GM12875 (cell line): Measurements from ENCODE around the gene FRG2B.
"Not testable (repeated sequence)": the region's sequence is repeated elsewhere in the genome, so short reads cannot be mapped to it uniquely, and the experiment has no call there.

Experiments
- H3K4me3 ChIP-seq: one replicate; pipeline ENCODE4 v1.5.1; 2011; ENCODE audit warnings: low read depth, low read length, control low read depth
- CTCF ChIP-seq: IDR thresholded peaks from 2 replicates; pipeline ENCODE4 v1.5.1; 2011; ENCODE audit warnings: low read depth, mild to moderate bottlenecking, control low read depth, inconsistent platforms, low read length, moderate library complexity, borderline replicate concordance; ENCODE audit not compliant: insufficient read depth

FRG2B gene

GRCh38 chr10:133626695-133627094 lies at the start of gene FRG2B:
FRG2B (minus strand) TSS chr10:133626795; CDS start chr10:133626742, 53 bp downstream.
- H3K4me3 ChIP-seq: not testable (repeated sequence)

GRCh38 chr10:133667446-133667845 lies 40.9 kb upstream of the FRG2B start:
- H3K4me3 ChIP-seq: not testable (repeated sequence)

GRCh38 chr10:133663544-133664160 lies 37.1 kb upstream of the FRG2B start:
- not testable (repeated sequence) for H3K4me3 ChIP-seq

GRCh38 chr10:133661122-133661521 lies 34.5 kb upstream of the FRG2B start:
- H3K4me3 ChIP-seq: not testable (repeated sequence)

- H3K4me3 ChIP-seq: not testable (repeated sequence)
Observed at GRCh38 chr10:133660516-133660915, 33.9 kb upstream of the FRG2B start.

- H3K4me3 ChIP-seq: not testable (repeated sequence)
Observed at GRCh38 chr10:133657276-133657675, 30.7 kb upstream of the FRG2B start.

- H3K4me3 ChIP-seq: not testable (repeated sequence)
Observed at GRCh38 chr10:133648872-133649455, 22.4 kb upstream of the FRG2B start.

- H3K4me3 ChIP-seq: not testable (repeated sequence)
Observed at GRCh38 chr10:133647075-133647748, 20.6 kb upstream of the FRG2B start.

- H3K4me3 ChIP-seq: not testable (repeated sequence)
Observed at GRCh38 chr10:133637846-133638235, 11.2 kb upstream of the FRG2B start.

- not testable (repeated sequence) for H3K4me3 ChIP-seq
Observed at GRCh38 chr10:133637202-133637845, 10.7 kb upstream of the FRG2B start.

GRCh38 chr10:133630723-133631249 lies 4.2 kb upstream of the FRG2B start:
- not testable (repeated sequence) for H3K4me3 ChIP-seq

- H3K4me3 ChIP-seq: not testable (repeated sequence)
Observed at GRCh38 chr10:133622544-133622943, 4.1 kb downstream of the FRG2B start.

- no peak overlapping the region for H3K4me3 ChIP-seq
- TF ChIP-seq CTCF: no peak
Observed at GRCh38 chr10:133618851-133619250, 7.7 kb downstream of the FRG2B start.

GRCh38 chr10:133617196-133617595 lies 9.4 kb downstream of the FRG2B start:
- H3K4me3 ChIP-seq: no peak overlapping the region
- TF ChIP-seq CTCF: no peak
